HG03175 (cell line): ENCODE measurements around the gene WDR83.
"Not testable (repeated sequence)": the region's sequence is repeated elsewhere in the genome, so short reads cannot be mapped to it uniquely, and the experiment has no call there.

Source experiments
- ATAC-seq: cut with Tn5 transposase; IDR thresholded peaks from one replicate; pipeline ENCODE4 v1.9.1; 2021; ENCODE audit warnings: mild to moderate bottlenecking, moderate library complexity; ENCODE audit not compliant: unreplicated experiment

WDR83 gene, protein sequence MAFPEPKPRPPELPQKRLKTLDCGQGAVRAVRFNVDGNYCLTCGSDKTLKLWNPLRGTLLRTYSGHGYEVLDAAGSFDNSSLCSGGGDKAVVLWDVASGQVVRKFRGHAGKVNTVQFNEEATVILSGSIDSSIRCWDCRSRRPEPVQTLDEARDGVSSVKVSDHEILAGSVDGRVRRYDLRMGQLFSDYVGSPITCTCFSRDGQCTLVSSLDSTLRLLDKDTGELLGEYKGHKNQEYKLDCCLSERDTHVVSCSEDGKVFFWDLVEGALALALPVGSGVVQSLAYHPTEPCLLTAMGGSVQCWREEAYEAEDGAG

DNA sequence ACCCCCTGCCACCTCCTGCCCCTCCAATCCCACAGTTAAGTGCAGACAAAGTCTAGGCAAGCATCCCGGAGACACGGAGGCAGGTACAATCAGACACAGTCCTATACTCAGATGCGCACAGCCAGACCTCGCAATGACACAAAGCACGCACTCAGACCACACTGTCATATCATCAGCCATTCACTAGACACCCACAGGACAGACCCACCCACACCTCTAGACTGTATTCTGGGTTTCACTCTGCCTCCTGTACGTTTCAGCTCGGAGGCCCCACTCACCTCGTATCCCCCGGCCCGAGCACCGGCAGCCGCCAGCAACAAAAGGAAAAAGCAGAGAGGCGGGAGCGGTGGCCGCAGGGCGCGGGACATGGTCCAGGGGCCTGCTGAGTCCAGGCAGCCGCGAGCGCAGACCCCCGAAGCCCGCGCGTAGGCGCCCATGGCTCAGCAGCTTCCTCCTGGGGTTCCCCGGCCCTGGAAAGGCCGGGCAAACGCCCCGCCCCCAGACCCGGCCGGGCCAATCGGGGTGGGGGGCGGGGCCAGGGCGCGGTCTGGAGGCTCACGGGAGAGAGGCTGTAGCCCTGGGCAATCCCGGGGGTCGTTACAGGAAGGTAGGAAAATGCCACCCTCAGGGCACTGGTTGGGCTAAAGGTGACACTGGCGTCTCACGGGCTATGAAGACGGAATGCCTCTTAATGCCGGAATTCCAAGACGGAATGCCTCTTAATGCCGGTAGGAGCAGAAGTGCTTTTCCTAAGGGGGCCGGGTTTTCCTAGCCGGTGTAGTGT is at the start of gene WDR83, which contains the start of gene MAN2B1:
WDR83 (plus strand) TSS at position 543 of the 784 bp plus-strand sequence. CDS start 2,984 bp downstream, outside the sequence.
MAN2B1 (minus strand) TSS at position 478 of the 784 bp plus-strand sequence; CDS start at position 437, 41 bp downstream.
- ATAC-seq = peak; percentile 42

DNA sequence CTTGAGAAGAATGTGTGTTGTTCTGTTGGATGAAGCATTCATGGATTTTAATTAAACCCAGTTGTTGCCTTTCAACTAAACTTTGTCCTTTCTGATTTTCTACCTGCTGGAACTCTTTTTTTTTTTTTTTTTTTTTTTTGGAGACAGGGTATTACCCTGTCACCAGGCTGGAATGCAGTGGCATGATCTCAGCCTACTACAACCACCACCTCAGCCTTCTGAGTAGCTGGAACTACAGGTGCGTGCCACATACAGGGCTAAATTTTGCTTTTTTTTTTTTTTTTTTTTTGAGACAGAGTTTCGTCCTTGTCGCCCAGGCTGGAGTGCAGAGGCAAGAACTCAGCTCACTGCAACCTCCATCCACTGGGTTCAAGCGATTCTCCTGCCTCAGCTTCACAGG is 49.0 kb upstream of the WDR83 start:
- no peak for ATAC-seq

DNA sequence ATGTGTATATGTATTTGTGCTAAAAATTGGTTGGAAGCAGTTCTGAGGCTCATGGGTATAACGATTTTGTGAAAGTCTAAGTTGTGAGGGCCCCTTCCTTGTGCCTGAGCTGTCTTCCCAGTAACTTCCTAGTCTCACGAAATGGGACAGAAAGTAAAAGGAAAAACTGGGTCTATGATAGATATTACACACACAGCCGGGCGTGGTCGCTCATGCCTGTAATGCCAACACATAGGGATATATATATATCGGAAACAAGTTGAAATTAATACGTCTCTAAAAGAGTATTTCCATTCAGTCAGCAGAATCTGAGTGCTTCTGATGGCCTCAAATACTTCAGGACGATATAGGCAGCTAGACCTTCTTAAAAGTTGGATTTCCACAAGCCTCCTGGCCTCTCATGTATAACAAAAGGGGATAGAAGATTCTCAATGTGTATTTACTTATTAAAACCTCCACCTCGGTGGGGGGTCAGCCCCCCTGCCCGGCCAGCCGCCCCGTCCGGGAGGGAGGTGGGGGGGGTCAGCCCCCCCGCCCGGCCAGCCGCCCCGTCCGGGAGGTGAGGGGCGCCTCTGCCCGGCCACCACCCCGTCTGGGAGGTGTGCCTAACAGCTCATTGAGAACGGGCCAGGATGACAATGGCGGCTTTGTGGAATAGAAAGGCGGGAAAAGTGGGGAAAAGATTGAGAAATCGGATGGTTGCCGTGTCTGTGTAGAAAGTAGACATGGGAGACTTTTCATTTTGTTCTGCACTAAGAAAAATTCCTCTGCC is 45.2 kb upstream of the WDR83 start:
- ATAC-seq = not testable (repeated sequence)

DNA sequence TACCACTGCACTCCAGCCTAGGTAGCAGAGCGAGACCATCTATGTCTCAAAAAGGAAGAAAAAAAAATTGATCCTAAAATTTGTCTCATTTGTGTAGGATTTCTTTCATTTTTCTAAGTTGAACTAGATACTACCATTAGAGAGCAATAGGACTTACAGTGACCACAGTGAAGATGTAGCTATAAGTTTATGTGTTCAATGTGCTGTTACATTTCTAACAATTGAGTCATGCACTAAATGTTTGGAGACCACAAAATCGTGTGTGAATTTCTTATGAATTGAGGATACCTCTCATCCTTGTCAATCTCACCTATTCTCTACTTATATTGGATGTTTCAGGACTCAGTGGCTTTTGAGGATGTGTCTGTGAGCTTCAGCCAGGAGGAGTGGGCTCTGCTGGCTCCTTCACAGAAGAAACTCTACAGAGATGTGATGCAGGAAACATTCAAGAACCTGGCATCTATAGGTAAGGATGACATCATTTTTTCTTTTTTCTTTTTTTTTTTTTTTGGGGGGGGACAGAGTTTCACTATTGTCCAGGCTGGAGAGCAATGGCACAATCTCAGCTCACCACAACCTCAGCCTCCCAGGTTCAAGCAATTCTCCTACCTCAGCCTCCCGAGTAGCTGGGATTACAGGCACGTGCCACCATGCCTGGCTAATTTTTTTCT is 43.1 kb upstream of the WDR83 start:
- no peak for ATAC-seq

DNA sequence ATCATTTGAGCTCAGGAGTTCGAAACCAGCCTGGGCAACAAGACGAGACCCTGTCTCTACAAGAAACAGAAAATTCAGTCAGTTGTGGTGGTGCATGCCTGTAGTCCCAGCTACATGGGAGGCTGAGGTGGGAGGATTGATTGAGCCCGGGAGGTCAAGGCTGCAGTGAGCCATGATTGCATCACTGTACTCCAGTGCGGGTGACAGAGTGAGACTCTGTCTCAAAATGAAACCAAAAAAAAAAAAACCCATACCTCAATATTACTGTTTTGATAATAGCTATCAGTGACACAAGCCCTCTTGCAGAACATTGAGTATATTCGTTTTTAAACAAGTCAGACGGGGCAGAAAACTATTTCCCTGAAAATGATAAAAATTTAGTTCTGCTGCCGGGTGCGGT is 39.6 kb upstream of the WDR83 start:
- no peak for ATAC-seq

DNA sequence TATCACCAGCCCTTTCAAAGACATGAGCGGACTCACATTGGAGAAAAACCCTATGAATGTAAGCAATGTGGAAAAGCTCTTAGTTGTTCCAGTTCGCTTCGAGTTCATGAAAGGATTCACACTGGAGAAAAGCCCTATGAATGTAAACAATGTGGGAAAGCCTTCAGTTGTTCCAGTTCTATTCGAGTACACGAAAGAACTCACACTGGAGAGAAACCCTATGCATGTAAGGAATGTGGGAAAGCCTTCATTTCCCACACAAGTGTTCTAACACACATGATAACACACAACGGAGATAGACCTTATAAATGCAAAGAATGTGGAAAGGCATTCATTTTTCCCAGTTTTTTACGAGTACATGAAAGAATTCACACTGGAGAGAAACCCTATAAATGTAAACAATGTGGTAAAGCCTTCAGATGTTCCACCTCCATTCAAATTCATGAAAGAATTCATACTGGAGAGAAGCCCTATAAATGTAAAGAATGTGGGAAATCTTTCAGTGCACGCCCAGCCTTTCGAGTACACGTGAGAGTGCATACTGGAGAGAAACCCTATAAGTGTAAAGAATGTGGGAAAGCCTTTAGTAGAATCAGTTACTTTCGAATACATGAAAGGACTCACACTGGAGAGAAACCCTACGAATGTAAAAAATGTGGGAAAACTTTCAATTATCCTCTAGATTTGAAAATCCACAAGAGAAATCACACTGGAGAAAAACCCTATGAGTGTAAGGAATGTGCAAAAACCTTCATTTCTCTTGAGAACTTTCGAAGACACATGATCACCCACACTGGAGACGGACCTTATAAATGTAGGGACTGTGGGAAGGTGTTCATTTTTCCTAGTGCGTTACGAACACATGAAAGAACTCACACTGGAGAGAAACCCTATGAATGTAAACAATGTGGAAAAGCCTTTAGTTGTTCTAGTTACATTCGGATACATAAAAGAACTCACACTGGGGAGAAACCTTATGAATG is 38.3 kb upstream of the WDR83 start:
- ATAC-seq = no peak

DNA sequence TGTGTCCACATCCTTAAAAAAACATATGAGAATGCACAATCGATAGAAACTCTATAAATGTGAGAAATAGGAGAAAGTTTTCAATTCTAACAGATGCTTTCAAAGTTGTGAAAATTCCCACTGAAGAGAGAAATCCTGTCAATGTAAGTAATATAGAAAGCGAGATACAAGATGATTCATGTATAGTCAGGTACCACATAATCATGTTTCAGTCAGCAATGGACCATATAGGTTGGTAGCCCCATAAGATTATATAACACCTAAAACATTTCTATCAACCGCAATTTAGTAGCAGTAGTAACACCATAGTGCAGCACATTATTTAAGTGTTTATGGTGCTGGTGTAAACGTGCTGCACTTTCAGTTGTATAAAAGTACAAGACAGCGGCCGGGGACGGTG is 37.4 kb upstream of the WDR83 start:
- no peak for ATAC-seq

DNA sequence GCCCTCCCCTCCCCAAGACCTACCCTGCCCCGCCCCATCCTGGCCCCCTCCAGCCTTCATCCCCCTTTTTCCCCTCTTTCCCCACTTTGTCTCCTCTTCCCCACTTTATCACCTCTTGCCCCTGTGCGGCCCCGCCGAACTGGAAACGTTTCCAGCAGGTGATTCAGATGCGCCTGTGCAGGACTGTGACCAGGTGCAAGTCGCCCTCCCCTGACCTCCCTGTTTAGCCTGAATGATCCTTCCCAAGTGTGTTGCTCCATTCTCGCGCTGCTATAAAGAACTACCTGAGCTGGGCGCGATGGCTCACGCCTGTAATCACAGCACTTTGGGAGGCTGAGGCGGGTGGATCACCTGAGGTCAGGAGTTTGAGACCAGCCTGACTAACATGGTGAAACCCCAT is 30.0 kb upstream of the WDR83 start:
- no peak for ATAC-seq

DNA sequence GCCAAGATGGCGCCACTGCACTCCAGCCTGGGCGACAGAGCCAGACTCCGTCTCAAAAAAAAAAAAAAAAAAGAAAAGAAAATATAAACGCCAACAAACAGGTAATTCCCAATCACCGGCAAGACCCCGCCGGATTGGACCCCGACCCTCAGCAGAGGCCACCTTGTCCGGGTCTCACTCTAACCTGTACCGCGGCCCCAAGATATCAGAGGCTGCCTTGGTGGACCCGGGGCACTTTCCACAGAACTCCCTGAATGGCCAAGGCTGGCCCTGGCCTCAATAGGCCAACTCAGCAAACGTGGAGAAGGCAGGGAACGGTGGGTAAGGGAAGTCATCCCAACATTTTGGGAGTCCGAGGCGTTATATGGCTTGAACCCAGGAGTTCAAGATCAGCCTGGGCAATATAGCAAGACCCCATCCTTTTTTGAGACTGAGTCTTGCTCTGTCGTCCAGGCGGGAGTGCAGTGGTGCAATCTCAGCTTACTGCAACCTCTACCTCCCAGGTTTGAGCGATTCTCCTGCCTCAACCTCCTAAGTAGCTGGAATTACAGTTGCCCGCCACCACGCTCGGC is 27.9 kb upstream of the WDR83 start:
- no peak for ATAC-seq

DNA sequence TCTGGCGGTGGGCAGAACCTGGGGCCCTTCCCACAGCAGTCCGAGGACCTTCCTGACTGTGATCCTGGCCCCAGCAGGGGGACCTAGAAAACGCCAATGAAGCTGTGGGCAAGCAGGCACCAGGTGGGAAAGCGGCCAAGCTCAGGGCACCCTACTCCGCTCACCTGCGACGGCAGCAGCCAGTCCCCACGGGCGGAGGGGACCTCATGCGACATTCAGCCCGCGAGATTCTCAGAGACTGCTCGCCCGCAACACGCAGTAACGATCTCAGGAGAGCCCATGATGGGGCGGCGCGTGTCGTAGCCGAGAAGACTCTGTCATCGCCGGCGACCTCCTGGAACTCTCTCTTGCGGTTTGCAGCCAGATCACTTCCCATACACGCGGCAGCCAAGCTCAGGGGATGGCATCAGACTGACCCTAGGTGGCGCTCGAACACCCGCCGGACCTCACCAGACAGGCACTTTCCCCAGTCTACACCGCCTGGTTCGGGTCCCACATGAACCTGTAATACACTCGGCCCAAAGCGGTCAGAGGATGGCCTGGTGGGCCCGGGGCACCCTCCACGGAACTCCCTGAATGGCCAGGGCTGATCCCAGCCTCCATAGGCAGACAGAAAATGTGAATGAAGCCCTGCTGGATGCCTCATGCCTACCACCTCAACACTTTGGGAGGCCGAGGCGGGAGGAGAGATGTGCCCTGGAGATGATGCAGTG is 26.6 kb upstream of the WDR83 start:
- ATAC-seq = peak; percentile 52

DNA sequence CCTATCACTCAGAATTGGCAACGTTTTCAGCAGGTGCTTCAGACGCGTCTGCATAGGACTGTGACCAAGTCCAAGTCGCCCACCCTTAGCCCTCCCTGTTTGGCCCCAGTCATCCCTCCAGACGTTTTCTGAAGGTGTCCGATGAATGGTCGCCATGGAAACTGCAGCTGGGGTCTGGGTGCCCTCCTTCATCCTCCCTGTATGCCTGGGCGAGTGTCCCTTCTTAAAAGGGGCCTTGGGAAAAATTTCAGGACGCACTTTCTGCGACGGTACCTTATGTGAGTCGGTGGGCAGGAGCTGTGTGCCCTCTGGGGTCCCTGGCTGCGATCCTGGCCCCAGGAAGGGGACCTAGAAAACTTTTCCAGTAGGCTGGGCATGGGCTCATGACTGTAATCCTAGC is 25.2 kb upstream of the WDR83 start:
- no peak for ATAC-seq

DNA sequence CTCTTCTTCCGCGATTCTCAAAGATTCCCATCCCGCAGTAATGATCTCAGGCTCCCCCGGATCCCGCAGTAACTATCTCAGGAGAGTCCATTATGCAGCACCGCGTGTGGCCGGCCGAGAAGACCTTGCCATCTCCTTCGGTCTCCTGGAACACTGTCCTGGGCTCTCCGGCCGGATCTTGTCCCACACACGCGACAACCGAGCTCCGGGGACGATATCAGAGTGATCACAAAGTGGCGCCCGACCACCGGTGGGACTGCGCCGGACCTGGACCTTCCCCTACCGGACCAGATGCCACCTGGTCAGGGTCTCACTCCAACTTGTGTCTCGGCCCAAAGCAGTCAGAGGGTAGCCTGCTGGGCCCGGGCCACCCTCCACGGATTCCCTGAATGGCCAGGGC is 24.1 kb upstream of the WDR83 start:
- ATAC-seq = no peak

DNA sequence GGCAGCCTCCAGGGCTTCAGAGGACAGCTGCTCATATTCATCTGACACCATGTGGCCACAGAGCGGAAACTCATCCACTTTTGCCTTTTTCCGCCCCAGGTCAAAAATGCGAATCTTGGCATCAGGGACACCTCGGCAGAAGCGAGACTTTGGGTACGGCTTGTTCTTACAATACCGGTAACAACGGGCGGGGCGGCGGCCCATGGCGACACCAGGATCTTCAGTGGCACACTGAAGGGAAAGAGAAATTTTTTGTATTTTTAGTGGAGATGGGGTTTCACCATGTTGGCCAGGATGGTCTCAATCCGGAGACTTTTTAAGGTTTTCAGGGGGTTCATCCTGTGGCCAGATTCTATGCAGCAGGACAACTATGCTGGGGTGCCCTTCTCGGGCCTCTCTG is 22.9 kb upstream of the WDR83 start:
- not testable (repeated sequence) for ATAC-seq

DNA sequence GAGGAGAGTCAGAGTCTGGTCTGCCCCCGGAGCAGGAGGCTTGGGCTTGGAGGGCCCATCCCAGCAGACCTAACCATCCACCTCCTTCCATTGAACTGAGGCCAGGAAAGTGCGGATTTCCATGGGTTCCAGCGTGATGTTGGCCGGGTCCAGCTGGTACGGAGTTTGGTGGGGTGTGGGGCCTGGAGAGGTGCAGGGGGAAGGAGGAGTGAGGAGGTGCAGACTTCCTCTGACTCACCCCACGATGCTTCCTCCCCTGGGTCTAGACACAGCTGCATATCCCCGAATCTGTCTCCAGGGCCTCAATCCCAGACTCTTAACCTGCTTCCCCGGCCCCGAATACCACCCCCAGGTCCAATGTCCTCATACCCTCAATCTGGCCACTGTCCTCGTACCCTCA is 20.1 kb upstream of the WDR83 start:
- no peak for ATAC-seq

DNA sequence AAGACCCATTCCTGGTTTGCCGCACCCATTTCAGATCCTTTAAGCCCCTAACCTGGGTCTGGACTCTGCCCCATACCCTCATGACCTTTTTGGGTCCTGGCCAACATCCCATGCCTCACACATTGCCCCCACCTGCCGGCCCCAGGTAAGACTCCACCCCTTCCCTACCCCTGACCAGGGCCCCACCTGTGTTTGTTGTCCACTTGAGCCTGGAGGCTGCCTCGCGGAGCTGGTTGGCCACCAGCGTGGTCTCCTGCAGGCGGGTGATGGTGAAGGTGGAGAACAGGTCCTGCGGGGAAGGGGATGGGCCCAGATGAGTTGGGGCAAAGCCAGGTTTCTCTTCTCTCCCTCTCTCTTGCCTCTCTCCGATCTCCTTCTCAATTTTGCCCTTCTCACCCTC is 19.6 kb upstream of the WDR83 start:
- no peak for ATAC-seq

DNA sequence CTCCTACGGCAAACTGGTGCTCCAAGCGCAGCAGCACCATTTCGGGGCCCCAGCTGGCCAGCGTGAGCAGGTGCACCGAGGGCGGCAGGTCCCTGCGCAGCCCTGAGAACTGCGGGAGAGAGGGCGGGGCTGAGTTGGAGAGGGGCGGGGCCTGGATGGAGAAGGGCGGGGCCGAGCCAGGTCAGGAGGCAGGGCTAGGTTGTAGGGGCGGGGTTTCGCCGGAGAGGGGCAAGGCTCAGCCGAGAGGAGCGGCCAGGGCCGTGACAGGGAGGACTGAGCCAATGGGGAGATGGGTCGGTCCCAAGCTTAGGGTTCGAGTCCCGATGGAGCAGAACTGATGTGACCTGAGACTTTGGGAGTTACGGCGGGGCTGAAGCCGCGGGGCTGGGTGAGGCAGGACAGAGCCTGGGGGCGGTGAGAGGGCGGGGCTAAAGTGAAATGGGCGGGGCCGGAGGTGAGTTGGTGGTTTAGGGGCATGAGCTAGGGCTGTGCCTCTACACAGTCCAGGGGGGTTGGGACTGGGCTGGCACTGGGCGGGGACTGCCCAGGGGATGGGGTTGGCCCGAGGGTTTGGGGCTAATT is 19.0 kb upstream of the WDR83 start:
- no peak for ATAC-seq

DNA sequence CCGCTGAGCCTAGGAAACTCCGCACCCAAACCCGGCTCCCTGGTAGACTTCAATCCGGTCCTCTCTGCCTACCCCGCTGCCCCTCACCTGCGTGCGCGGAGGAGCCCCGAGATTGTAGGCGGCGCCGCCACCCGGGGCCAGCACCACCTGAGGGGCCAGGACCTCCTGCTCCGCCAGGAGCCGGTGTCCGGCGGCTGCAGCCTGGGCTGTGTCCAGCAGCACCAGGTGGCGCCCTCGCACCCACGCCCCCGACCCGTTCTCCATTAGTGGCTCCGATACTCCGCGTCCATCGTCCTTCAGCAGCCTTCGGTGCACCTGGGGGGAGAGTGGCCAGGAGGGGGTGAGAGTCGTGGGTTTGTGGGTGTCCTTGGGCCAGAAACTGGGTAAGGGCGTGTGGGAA is 18.5 kb upstream of the WDR83 start:
- ATAC-seq = no peak

DNA sequence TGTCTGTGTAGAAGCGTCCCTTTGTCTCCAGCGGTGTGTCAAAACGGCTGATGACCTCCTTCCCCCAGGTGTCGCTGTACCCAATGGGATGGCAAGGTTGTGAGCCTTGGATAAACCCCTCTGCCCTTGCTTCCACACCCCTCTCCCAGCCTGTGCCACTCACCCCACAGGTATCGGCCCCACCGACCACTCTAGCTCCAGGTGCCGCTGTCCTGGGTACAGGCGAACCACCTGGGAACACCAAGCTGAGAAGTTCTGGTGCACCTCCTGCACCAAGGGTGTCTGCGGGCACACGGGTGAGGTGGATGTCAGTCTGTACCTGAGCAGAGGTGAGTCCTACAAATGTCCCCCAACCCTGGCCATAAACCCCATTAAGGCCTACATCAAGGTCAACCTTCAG is 16.7 kb upstream of the WDR83 start:
- no peak for ATAC-seq
